ENCODE measurements around the gene RFTN2.
"Not testable (repeated sequence)": the region's sequence is repeated elsewhere in the genome, so short reads cannot be mapped to it uniquely, and the experiment has no call there.

Gene RFTN2

DNA sequence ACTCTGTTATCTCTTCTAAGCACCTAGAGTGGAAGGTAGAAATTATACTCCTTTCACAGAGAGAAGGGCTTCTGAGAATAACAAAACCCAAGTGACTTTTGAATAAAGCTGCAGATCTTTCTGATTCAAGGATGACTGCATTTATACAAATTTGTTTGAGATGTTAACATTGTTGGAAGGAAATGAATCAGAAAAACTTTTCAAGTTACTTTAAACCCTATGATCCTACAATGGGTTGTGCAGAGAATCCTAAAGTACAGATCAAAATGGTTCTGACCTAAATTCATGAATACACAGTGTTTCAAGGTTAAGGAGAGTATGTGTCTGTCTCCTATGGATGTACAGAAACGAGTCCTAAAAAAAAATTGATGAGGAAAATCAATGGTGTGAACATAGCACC lies 1.8 kb downstream of the RFTN2 start:
- Histone ChIP-seq H3K27me3 (ENCODE audit: control insufficient read depth, insufficient read depth, low read length) (no peaks in the 10 kb centered on the region), H3K4me1 (ENCODE audit: control insufficient read depth, insufficient read depth, low read length) (peaks cover 15% of the 10 kb centered on the region), H3K4me2 (ENCODE audit: low read length) (peak overlapping the region; percentile 90), H3K9me3 (replicated peaks; ENCODE audit: low read length) (no peaks in the 10 kb centered on the region), H3K36me3 (ENCODE audit: insufficient read depth, low read length) (no peaks in the 10 kb centered on the region), H3K9ac (ENCODE audit: low read depth, low read length) (no peak overlapping the region), H3K4me3 (ENCODE audit: low read length) (no peak overlapping the region)

DNA sequence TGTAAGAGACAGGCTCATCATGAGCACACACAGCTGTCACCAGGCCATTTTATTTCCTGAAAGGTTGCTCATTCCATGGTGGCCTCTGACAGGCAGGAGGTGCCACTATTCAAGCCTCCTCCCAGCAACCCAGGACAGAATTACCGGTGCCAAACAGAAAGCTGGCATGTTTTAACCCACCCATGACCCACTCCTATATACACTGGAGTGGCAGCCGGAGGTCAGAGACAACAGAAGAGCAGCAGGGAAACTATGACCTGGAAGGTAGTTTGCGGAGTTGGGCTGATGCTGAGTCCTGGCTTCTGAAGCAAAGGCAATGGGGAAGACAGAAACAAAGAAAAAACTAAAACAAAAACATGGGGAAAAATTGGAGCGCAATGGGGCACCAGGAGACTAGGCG lies 2.3 kb downstream of the RFTN2 start:
- Histone ChIP-seq H3K4me2 (ENCODE audit: low read length) (peak overlapping the region; percentile 90), H3K9me3 (replicated peaks; ENCODE audit: low read length) (no peaks in the 10 kb centered on the region), H3K27me3 (ENCODE audit: control insufficient read depth, insufficient read depth, low read length) (no peaks in the 10 kb centered on the region), H3K4me1 (ENCODE audit: control insufficient read depth, insufficient read depth, low read length) (peaks cover 15% of the 10 kb centered on the region), H3K9ac (ENCODE audit: low read depth, low read length) (no peak overlapping the region), H3K36me3 (ENCODE audit: insufficient read depth, low read length) (no peaks in the 10 kb centered on the region), H3K4me3 (ENCODE audit: low read length) (no peak overlapping the region)

DNA sequence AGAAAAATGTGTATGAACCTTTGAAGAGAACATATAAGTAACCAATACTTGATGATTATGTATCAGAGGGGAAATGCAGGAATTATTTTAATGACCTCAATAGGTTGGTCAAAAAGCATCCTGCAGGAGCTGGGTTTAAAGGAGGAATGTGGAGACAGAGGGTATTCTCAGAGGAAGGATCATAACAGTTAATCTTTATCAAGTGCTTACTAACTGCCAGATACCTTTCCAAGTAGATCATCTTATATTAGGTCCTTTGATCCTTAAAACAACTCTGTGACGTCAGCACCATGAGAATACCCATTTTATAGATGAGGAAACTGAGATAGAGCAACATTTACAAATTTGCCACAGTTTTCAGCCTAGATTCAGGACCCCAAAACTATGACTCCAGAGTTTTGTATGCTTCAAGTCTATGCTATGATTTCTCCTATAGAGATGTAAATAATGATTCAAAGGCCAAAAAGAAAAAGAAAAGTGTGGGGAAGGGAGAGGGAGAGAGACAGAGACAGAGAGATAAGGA lies 3.0 kb downstream of the RFTN2 start:
- Histone ChIP-seq H3K27me3 (ENCODE audit: control insufficient read depth, insufficient read depth, low read length) (no peaks in the 10 kb centered on the region), H3K36me3 (ENCODE audit: insufficient read depth, low read length) (no peaks in the 10 kb centered on the region), H3K4me2 (ENCODE audit: low read length) (no peak overlapping the region), H3K9me3 (replicated peaks; ENCODE audit: low read length) (no peaks in the 10 kb centered on the region), H3K4me3 (ENCODE audit: low read length) (no peak overlapping the region), H3K9ac (ENCODE audit: low read depth, low read length) (no peak overlapping the region), H3K4me1 (ENCODE audit: control insufficient read depth, insufficient read depth, low read length) (peaks cover 12% of the 10 kb centered on the region)

DNA sequence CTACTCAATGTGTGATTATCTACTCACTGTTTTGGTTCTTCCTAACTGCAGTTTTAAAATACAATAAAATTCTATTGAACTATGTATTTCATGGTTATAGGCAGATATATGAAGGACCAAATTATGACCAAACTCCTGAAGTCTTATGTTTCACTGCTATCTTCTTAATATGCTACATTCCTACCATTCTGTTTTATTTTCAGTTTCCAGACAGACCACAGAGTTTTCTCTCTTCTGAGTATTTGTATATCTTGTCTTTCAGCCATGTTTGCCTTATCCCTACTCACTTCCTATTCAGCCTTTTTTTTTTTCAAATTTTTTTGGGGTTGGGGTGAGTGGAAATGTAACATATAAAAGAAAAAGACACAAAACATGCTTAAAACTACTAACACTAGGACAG lies 6.3 kb downstream of the RFTN2 start:
- H3K9me3 ChIP-seq (replicated peaks; ENCODE audit: low read length), result no peaks in the 10 kb centered on the region
- no peak overlapping the region for H3K9ac ChIP-seq (ENCODE audit: low read depth, low read length)
- no peaks in the 10 kb centered on the region for H3K27me3 ChIP-seq (ENCODE audit: control insufficient read depth, insufficient read depth, low read length)
- H3K36me3 ChIP-seq (ENCODE audit: insufficient read depth, low read length), result no peaks in the 10 kb centered on the region
- H3K4me1 ChIP-seq (ENCODE audit: control insufficient read depth, insufficient read depth, low read length), result peaks cover 4% of the 10 kb centered on the region
- no peak overlapping the region for H3K4me3 ChIP-seq (ENCODE audit: low read length)
- no peak overlapping the region for H3K4me2 ChIP-seq (ENCODE audit: low read length)

DNA sequence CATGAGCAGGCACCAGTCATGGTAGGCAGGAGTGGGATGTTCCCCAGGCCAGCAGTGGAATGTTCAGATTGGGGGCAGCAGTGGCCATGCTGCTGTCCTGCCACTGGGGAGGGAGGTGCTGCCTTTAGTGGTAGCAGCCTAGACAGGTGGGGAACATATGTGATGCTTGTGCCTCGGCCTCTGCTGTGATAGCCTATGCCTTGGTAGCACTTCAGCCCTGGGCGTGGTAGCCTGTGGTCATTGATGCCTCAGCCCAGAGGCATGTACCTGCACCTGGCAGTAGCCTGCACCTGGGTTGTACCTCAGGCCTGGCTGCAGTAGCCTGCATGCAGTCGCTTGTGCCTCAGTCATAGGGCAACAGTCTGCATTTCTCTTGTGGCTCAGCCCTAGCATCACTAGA lies 7.1 kb downstream of the RFTN2 start:
- Histone ChIP-seq H3K36me3 (ENCODE audit: insufficient read depth, low read length) (no peaks in the 10 kb centered on the region), H3K4me3 (ENCODE audit: low read length) (no peak overlapping the region), H3K4me1 (ENCODE audit: control insufficient read depth, insufficient read depth, low read length) (no peaks in the 10 kb centered on the region), H3K9ac (ENCODE audit: low read depth, low read length) (no peak overlapping the region), H3K27me3 (ENCODE audit: control insufficient read depth, insufficient read depth, low read length) (no peaks in the 10 kb centered on the region), H3K9me3 (replicated peaks; ENCODE audit: low read length) (no peaks in the 10 kb centered on the region), H3K4me2 (ENCODE audit: low read length) (no peak overlapping the region)

DNA sequence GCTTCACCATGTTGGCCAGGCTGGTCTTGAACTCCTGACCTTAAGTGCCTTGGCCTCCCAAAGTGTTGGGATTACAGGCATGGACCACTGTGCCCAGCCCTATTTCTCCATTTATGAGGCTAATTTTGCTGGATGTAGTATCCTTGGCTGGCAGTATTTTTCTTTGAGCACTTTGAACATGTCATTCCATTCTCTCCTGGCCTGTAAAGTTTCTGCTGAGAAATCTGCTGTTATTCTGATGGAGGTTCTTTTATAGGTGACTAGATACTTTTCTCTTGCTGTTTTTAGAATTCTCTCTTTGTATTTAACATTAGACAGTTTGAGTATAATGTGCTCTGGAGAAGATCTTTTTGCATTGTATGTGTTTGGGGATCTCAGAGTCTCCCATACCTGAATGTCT lies 9.1 kb downstream of the RFTN2 start:
- Histone ChIP-seq H3K9me3 (replicated peaks; ENCODE audit: low read length) (no peaks in the 10 kb centered on the region), H3K4me2 (ENCODE audit: low read length) (no peak overlapping the region), H3K27me3 (ENCODE audit: control insufficient read depth, insufficient read depth, low read length) (no peaks in the 10 kb centered on the region), H3K4me1 (ENCODE audit: control insufficient read depth, insufficient read depth, low read length) (no peaks in the 10 kb centered on the region), H3K36me3 (ENCODE audit: insufficient read depth, low read length) (no peaks in the 10 kb centered on the region), H3K9ac (ENCODE audit: low read depth, low read length) (no peak overlapping the region), H3K4me3 (ENCODE audit: low read length) (no peak overlapping the region)

DNA sequence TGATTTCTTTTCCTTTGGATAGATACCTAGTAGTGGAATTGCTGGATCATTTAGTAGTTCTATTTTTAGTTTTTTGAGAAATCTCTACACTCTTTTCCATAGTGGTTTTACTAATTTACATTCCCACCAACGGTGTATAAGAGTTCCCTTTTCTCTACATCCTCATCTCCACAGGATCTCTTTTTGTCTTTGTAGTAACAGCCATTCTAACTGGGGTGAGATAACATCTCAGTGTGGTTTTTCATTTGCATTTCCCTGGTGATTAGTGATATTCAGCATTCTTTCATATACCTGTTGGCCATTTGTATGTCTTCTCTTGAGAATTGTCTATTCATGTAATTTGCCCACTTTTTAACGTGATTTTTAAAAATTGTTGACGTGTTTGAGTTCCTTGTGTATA lies 13.8 kb downstream of the RFTN2 start:
- Histone ChIP-seq H3K36me3 (ENCODE audit: insufficient read depth, low read length) (no peaks in the 10 kb centered on the region), H3K27me3 (ENCODE audit: control insufficient read depth, insufficient read depth, low read length) (no peaks in the 10 kb centered on the region), H3K4me1 (ENCODE audit: control insufficient read depth, insufficient read depth, low read length) (no peaks in the 10 kb centered on the region), H3K9me3 (replicated peaks; ENCODE audit: low read length) (no peaks in the 10 kb centered on the region), H3K4me2 (ENCODE audit: low read length) (no peak overlapping the region), H3K9ac (ENCODE audit: low read depth, low read length) (no peak overlapping the region), H3K4me3 (ENCODE audit: low read length) (no peak overlapping the region)

DNA sequence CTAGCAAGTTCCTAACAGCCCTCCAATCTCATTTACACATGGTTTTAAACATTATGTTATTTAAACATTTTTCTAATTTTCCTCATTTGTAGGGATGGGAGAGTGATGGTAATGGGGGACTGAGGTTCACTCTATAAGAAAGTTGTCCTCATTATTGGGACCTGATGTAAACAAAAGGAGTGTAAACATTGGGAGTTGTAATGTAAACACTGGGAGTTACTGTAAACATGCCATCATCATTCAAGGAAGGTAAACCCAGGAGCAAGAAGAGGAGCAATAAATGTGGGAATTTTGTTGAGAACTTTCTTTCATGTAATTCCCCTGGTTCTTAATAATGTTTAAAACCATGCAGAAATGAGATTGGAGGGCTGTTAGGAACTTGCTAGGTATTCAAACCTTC lies 17.8 kb downstream of the RFTN2 start:
- Histone ChIP-seq H3K4me1 (ENCODE audit: control insufficient read depth, insufficient read depth, low read length) (no peaks in the 10 kb centered on the region), H3K9me3 (replicated peaks; ENCODE audit: low read length) (no peaks in the 10 kb centered on the region), H3K36me3 (ENCODE audit: insufficient read depth, low read length) (no peaks in the 10 kb centered on the region), H3K27me3 (ENCODE audit: control insufficient read depth, insufficient read depth, low read length) (no peaks in the 10 kb centered on the region), H3K9ac (ENCODE audit: low read depth, low read length) (no peak overlapping the region), H3K4me3 (ENCODE audit: low read length) (no peak overlapping the region), H3K4me2 (ENCODE audit: low read length) (no peak overlapping the region)

DNA sequence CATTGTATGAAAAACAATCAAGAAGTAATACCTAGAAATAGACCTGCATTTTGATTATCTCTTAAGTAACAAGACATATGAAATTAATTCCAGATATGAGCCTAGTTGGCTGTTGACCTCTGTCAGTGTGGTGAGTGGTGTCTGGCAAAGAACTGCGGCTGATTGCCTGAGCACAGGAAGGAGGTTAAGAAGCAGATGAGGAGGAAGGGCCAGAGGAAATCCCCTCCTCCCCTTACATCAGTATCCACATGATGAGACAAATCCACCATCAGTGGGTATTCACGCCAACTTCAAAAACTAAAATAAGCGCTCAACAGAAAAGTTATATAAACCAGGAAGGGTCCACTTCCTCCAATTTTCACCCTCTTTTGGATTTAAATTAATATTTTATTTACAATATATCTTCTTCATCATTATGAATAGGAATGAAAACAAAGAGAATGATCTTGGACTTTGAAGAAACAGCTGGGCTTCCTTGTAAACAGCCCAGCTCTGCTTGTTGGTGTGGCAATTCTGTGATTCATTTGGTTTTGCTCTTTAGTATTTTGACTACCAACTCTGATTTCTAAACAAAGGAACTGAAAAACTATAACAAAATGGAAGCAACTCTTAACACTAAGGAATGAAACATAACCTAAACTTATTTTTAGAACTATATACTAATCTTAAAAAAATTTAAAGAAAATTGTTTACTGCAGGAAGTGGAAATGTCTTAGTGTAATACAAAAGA lies 27.3 kb downstream of the RFTN2 start:
- Histone ChIP-seq H3K9ac (ENCODE audit: low read depth, low read length) (no peak overlapping the region), H3K4me3 (ENCODE audit: low read length) (no peak overlapping the region), H3K9me3 (replicated peaks; ENCODE audit: low read length) (no peaks in the 10 kb centered on the region), H3K4me1 (ENCODE audit: control insufficient read depth, insufficient read depth, low read length) (no peaks in the 10 kb centered on the region), H3K4me2 (ENCODE audit: low read length) (no peak overlapping the region), H3K27me3 (ENCODE audit: control insufficient read depth, insufficient read depth, low read length) (no peaks in the 10 kb centered on the region), H3K36me3 (ENCODE audit: insufficient read depth, low read length) (no peaks in the 10 kb centered on the region)

DNA sequence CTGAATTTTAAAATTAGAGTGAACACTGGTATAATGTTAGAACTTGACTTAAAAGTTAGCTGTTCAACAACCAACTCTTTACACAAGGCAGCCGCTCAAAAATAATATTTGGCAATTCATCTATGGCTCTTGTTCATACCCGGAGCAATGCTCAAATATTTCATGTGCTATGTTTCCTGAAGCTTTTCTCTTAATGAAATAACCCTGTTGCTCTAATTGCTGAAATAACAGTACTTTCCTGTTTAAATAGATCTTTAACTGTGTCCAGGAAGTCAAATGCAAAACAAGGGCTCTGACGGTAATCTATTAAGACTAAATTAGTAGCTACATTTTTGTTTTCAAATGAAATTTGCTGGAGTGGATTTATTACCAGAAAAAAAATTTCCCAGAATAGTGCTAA lies 33.7 kb downstream of the RFTN2 start:
- Histone ChIP-seq H3K9ac (ENCODE audit: low read depth, low read length) (no peak overlapping the region), H3K4me1 (ENCODE audit: control insufficient read depth, insufficient read depth, low read length) (no peaks in the 10 kb centered on the region), H3K4me3 (ENCODE audit: low read length) (no peak overlapping the region), H3K27me3 (ENCODE audit: control insufficient read depth, insufficient read depth, low read length) (no peaks in the 10 kb centered on the region), H3K9me3 (replicated peaks; ENCODE audit: low read length) (no peaks in the 10 kb centered on the region), H3K36me3 (ENCODE audit: insufficient read depth, low read length) (no peaks in the 10 kb centered on the region), H3K4me2 (ENCODE audit: low read length) (no peak overlapping the region)

DNA sequence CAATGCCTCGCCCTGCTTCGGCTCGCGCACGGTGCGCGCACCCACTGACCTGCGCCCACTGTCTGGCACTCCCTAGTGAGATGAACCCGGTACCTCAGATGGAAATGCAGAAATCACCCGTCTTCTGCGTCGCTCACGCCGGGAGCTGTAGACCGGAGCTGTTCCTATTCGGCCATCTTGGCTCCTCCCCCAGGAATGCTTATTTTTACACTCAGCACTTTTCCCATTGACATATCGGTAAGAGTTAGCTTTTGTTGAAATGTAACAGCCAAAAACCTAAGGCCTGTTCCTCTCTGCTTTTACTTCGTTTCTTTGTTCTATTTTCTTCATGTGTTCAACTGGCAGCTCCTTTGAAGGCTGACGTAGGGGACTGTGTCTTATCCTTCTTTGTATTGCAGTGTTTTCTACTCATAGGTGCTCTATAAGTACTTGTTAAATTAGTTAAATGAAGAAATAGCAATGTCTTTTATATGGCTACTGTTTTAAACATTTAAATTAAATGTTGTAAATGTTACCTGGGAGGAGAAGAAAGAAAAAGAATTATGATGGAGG lies 34.7 kb downstream of the RFTN2 start:
- H3K4me2 ChIP-seq (ENCODE audit: low read length); H3K36me3 ChIP-seq (ENCODE audit: insufficient read depth, low read length); H3K27me3 ChIP-seq (ENCODE audit: control insufficient read depth, insufficient read depth, low read length); H3K4me3 ChIP-seq (ENCODE audit: low read length); H3K4me1 ChIP-seq (ENCODE audit: control insufficient read depth, insufficient read depth, low read length); H3K9me3 ChIP-seq (replicated peaks; ENCODE audit: low read length); H3K9ac ChIP-seq (ENCODE audit: low read depth, low read length): not testable (repeated sequence)

DNA sequence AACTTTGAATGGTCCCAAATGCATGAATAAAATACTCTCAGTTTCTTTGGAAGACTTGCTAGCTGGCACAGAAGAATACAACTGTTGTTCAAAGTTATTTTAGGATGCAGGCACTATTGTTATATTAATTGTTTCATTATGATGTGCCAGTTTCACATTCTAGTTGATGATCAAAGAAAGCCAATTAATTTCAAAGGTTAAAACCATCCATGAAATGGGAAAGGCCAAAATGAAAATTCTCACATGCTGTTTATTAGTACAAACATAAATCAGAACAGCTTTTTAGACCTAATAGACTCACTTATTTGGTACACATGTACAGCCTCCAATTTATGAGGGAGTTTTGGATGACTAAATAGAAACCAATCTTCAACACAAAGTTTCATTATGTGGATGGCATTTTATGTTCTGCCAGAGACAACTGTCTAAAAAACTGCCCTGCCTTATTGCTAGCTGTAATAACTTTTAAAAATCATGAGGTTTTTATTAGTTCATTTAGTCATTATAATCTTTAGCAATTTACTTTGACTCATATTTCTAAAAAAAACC lies 42.2 kb downstream of the RFTN2 start:
- peaks cover 4% of the 10 kb centered on the region for H3K4me1 ChIP-seq (ENCODE audit: control insufficient read depth, insufficient read depth, low read length)
- H3K9ac ChIP-seq (ENCODE audit: low read depth, low read length), result no peak overlapping the region
- H3K36me3 ChIP-seq (ENCODE audit: insufficient read depth, low read length), result no peaks in the 10 kb centered on the region
- H3K9me3 ChIP-seq (replicated peaks; ENCODE audit: low read length), result no peaks in the 10 kb centered on the region
- no peak overlapping the region for H3K4me2 ChIP-seq (ENCODE audit: low read length)
- H3K27me3 ChIP-seq (ENCODE audit: control insufficient read depth, insufficient read depth, low read length), result no peaks in the 10 kb centered on the region
- no peak overlapping the region for H3K4me3 ChIP-seq (ENCODE audit: low read length)

Measured in skeletal muscle satellite cell (primary cell).